HG03520 (cell line): ENCODE results near the gene SLMAP.
"Not testable (repeated sequence)": the region's sequence is repeated elsewhere in the genome, so short reads cannot be mapped to it uniquely, and the experiment has no call there.

Experiments used
- ATAC-seq: cut with Tn5 transposase; IDR thresholded peaks from one replicate; pipeline ENCODE4 v1.9.1; 2021; ENCODE audit warnings: mild to moderate bottlenecking, moderate library complexity; ENCODE audit not compliant: unreplicated experiment

The SLMAP gene

GRCh38 chr3:57877116-57877515 lies 121.0 kb downstream of the SLMAP start:
- ATAC-seq: no peak

GRCh38 chr3:57884436-57884835 lies 128.3 kb downstream of the SLMAP start:
- not testable (repeated sequence) for ATAC-seq

- ATAC-seq: no peak
These were observed 133.7 kb downstream of the SLMAP start for GRCh38 chr3:57889807-57890206.

- ATAC-seq: no peak
These were observed 134.8 kb downstream of the SLMAP start for GRCh38 chr3:57890874-57891273.

- ATAC-seq: no peak
These were observed 136.3 kb downstream of the SLMAP start for GRCh38 chr3:57892423-57892822.

- no peak for ATAC-seq
These were observed 137.0 kb downstream of the SLMAP start for GRCh38 chr3:57893156-57893555.

GRCh38 chr3:57893668-57894067 lies 137.6 kb downstream of the SLMAP start:
- no peak for ATAC-seq

- ATAC-seq: no peak
These were observed 139.9 kb downstream of the SLMAP start for GRCh38 chr3:57896031-57896430.

GRCh38 chr3:57896691-57897090 lies 140.6 kb downstream of the SLMAP start:
- no peak for ATAC-seq

- no peak for ATAC-seq
These were observed 144.7 kb downstream of the SLMAP start for GRCh38 chr3:57900786-57901185.

- no peak for ATAC-seq
These were observed 147.2 kb downstream of the SLMAP start for GRCh38 chr3:57903124-57903890.

- no peak for ATAC-seq
These were observed 154.9 kb downstream of the SLMAP start for GRCh38 chr3:57910990-57911389.

GRCh38 chr3:57911593-57911992 lies 155.5 kb downstream of the SLMAP start:
- no peak for ATAC-seq

- no peak for ATAC-seq
These were observed 161.5 kb downstream of the SLMAP start for GRCh38 chr3:57917601-57918000.

GRCh38 chr3:57918123-57918837 lies 162.2 kb downstream of the SLMAP start:
- ATAC-seq: no peak

- no peak for ATAC-seq
These were observed 163.9 kb downstream of the SLMAP start for GRCh38 chr3:57919987-57920386.

GRCh38 chr3:57923101-57923500 lies 167.0 kb downstream of the SLMAP start:
- no peak for ATAC-seq

GRCh38 chr3:57923752-57924151 lies 167.6 kb downstream of the SLMAP start:
- ATAC-seq: no peak

- no peak for ATAC-seq
These were observed 171.1 kb downstream of the SLMAP start for GRCh38 chr3:57927166-57927565.

GRCh38 chr3:57927916-57928315 lies 171.8 kb downstream of the SLMAP start:
- no peak for ATAC-seq

- no peak for ATAC-seq
These were observed 172.4 kb downstream of the SLMAP start for GRCh38 chr3:57928511-57928910.

- no peak for ATAC-seq
These were observed 173.9 kb downstream of the SLMAP start for GRCh38 chr3:57929988-57930387.
